Right renal pelvis (tissue), 4 donors: ENCODE measurements around the gene CRYAB. TPM values are rescaled to one million over a fixed set of nuclear protein-coding genes. Genes with fewer than 3 reads are reported as not detected.

Source experiments
- polyA plus RNA-seq, 4 donors: library from polyadenylated mRNA; unstranded; fragments of 120-200 nt; gene quantifications; one replicate each; pipeline ENCODE4 v1.2.1, GENCODE V29; 2013; ENCODE audit not compliant: insufficient read length in 4 of 4

The CRYAB gene
- polyA plus RNA-seq, 4 donors = 49.9 to 71.0 (median 58.3) TPM

Other genes starting within 250 kb of the CRYAB start
- 10 to 100 TPM; 20.7 to 24.9 (median 23.4) TPM for gene PPP2R1B, start 145.4 kb downstream of the CRYAB start, polyA plus RNA-seq
- gene ALG9, start 40.2 kb downstream of the CRYAB start, polyA plus RNA-seq = 10 to 100 TPM; 40.3 to 50.2 (median 46.2) TPM
- 1 to 10 TPM; 5.4 to 6.9 (median 6.2) TPM for gene FDXACB1, start 32.6 kb downstream of the CRYAB start, polyA plus RNA-seq
- gene CFAP68, start 32.2 kb downstream of the CRYAB start, polyA plus RNA-seq = 10 to 100 TPM; 45.5 to 55.0 (median 49.5) TPM
- 1 to 10 TPM; 1.1 to 2.7 (median 2.1) TPM for gene HSPB2, start 964 bp upstream of the CRYAB start, polyA plus RNA-seq
- gene C11orf52, start 7.1 kb upstream of the CRYAB start, polyA plus RNA-seq = 10 to 100 TPM; 11.0 to 12.8 (median 12.0) TPM
- 10 to 100 TPM; 17.6 to 21.4 (median 19.3) TPM for gene DIXDC1, start 25.6 kb upstream of the CRYAB start, polyA plus RNA-seq
- gene DLAT, start 113.6 kb upstream of the CRYAB start, polyA plus RNA-seq = 10 to 100 TPM; 47.1 to 60.2 (median 57.4) TPM
- 10 to 100 TPM in 2 of 4 donors, 1 to 10 TPM in 2; 8.6 to 12.5 (median 9.8) TPM for gene PIH1D2, start 162.2 kb upstream of the CRYAB start, polyA plus RNA-seq
- gene NKAPD1, start 162.5 kb upstream of the CRYAB start, polyA plus RNA-seq = 10 to 100 TPM; 43.8 to 56.5 (median 50.4) TPM
- 10 to 100 TPM; 71.6 to 79.1 (median 74.8) TPM for gene TIMM8B, start 175.0 kb upstream of the CRYAB start, polyA plus RNA-seq
- gene SDHD, start 175.1 kb upstream of the CRYAB start, polyA plus RNA-seq = 100 to 1,000 TPM; 200 to 228 (median 215) TPM